HFFc6 (cell line): ENCODE results near the gene DYNLRB1. TPM values are rescaled to one million over a fixed set of nuclear protein-coding genes. Genes with fewer than 3 reads are reported as not detected.

ENCODE experiments used
- DNase-seq: peaks from one replicate; pipeline ENCODE4 v3.0.0-alpha.2; 2018
- H3K27ac Mint-ChIP-seq: 2 replicates; pipeline ENCODE4 v1.8.0; 2020; ENCODE audit warnings: mild to moderate bottlenecking, mixed read lengths
- H3K27me3 Mint-ChIP-seq: 2 replicates; pipeline ENCODE4 v1.8.0; 2021; ENCODE audit warnings: mild to moderate bottlenecking, moderate library complexity, mixed read lengths; ENCODE audit not compliant: insufficient read depth
- H3K36me3 Mint-ChIP-seq: 2 replicates; pipeline ENCODE4 v1.8.0; 2021; ENCODE audit warnings: low read depth, mixed read lengths
- H3K4me1 Mint-ChIP-seq: 2 replicates; pipeline ENCODE4 v1.8.0; 2020; ENCODE audit warnings: low read depth, mixed read lengths
- H3K4me3 Mint-ChIP-seq: 2 replicates; pipeline ENCODE4 v1.8.0; 2020; ENCODE audit warnings: mild to moderate bottlenecking, moderate library complexity, mixed read lengths
- H3K9me3 Mint-ChIP-seq: 2 replicates; pipeline ENCODE4 v1.8.0; 2020; ENCODE audit warnings: mild to moderate bottlenecking, mixed read lengths
- CTCF ChIP-seq: fragments of 200-600 bp; sonication (generic); IDR thresholded peaks from 2 replicates; pipeline ENCODE4 v1.5.0; 2021; ENCODE audit warnings: antibody characterized with exemption, mild to moderate bottlenecking
- total RNA-seq, 6 experiments: library from RNA; stranded (reverse); fragmentation: NEBNext Ultra II Directional; extraction: Animal tissue kit (Norgen Biotek cat#: 25700); gene quantifications; 2 replicates in 1 of 6; 3 replicates in 5 of 6; pipeline ENCODE4 v1.2.3, GENCODE V29; 2021

Gene DYNLRB1
- total RNA-seq, 6 experiments from 2014 or later = 194 to 277 (median 223) TPM

- DNase-seq = no peak
- no peak overlapping the region for H3K4me3 Mint-ChIP-seq
- TF ChIP-seq CTCF = no peak
- no peaks in the 10 kb centered on the region for H3K36me3 Mint-ChIP-seq
- H3K27me3 Mint-ChIP-seq = peaks cover 4% of the 10 kb centered on the region
- no peaks in the 10 kb centered on the region for H3K9me3 Mint-ChIP-seq
- peaks cover 24% of the 10 kb centered on the region for H3K4me1 Mint-ChIP-seq
- H3K27ac Mint-ChIP-seq = no peak overlapping the region
These were observed 52.0 kb downstream of the DYNLRB1 start for GRCh38 chr20:34567892-34568865.

GRCh38 chr20:34569598-34569997, 53.4 kb downstream of the DYNLRB1 start:
- peaks cover 7% of the 10 kb centered on the region for H3K36me3 Mint-ChIP-seq
- no peak for TF ChIP-seq CTCF
- peaks cover 4% of the 10 kb centered on the region for H3K27me3 Mint-ChIP-seq
- H3K27ac Mint-ChIP-seq = peak overlapping the region; percentile 48
- no peaks in the 10 kb centered on the region for H3K9me3 Mint-ChIP-seq
- peaks cover 24% of the 10 kb centered on the region for H3K4me1 Mint-ChIP-seq
- DNase-seq = peak; percentile 15
- H3K4me3 Mint-ChIP-seq = no peak overlapping the region

GRCh38 chr20:34570859-34571306, 54.7 kb downstream of the DYNLRB1 start:
- Mint-ChIP-seq H3K9me3 (no peaks in the 10 kb centered on the region), H3K27ac (peak overlapping the region; percentile 81), H3K4me1 (peaks cover 24% of the 10 kb centered on the region), H3K4me3 (no peak overlapping the region; the same call in 1 of the 2 replicates), H3K27me3 (peaks cover 8% of the 10 kb centered on the region), H3K36me3 (peaks cover 10% of the 10 kb centered on the region)
- peak; percentile 83 for DNase-seq
- TF ChIP-seq CTCF = no peak

GRCh38 chr20:34571753-34572152, 55.5 kb downstream of the DYNLRB1 start:
- H3K9me3 Mint-ChIP-seq = no peaks in the 10 kb centered on the region
- no peak overlapping the region for H3K4me3 Mint-ChIP-seq
- H3K27ac Mint-ChIP-seq = no peak overlapping the region
- no peak for TF ChIP-seq CTCF
- peaks cover 8% of the 10 kb centered on the region for H3K27me3 Mint-ChIP-seq
- DNase-seq = no peak
- H3K36me3 Mint-ChIP-seq = peaks cover 10% of the 10 kb centered on the region
- H3K4me1 Mint-ChIP-seq = peaks cover 24% of the 10 kb centered on the region

- H3K27me3 Mint-ChIP-seq = peaks cover 4% of the 10 kb centered on the region
- peaks cover 29% of the 10 kb centered on the region for H3K4me1 Mint-ChIP-seq
- H3K27ac Mint-ChIP-seq = no peak overlapping the region
- H3K9me3 Mint-ChIP-seq = no peaks in the 10 kb centered on the region
- TF ChIP-seq CTCF = no peak
- peaks cover 10% of the 10 kb centered on the region for H3K36me3 Mint-ChIP-seq
- no peak overlapping the region for H3K4me3 Mint-ChIP-seq
- DNase-seq = no peak
These were observed 57.5 kb downstream of the DYNLRB1 start for GRCh38 chr20:34573541-34574300.
